Liver (tissue), 9 donors: ENCODE results near the gene CCDC136. TPM values are rescaled to one million over a fixed set of nuclear protein-coding genes. Genes with fewer than 3 reads are reported as not detected.

Experiments
- DNase-seq: peaks from one replicate; pipeline ENCODE4 v3.0.0-alpha.2; 2017; ENCODE audit warnings: low spot score
- H3K27ac ChIP-seq, 2 donors: one replicate each; pipeline ENCODE4 v1.7.0; 2013; ENCODE audit warnings: inconsistent platforms in 2 of 2, low read length in 2 of 2, control low read depth in 1 of 2, low read depth in 1 of 2, mild to moderate bottlenecking in 1 of 2
- H3K27me3 ChIP-seq, 4 donors: one replicate each; pipeline versions ENCODE4 v1.6.1 to v1.7.0; 2013; ENCODE audit warnings: low read length in 3 of 4, inconsistent platforms in 1 of 4, mild to moderate bottlenecking in 1 of 4, moderate library complexity in 1 of 4; ENCODE audit not compliant: control insufficient read depth in 4 of 4, insufficient read depth in 4 of 4
- H3K36me3 ChIP-seq, 4 donors: one replicate each; pipeline versions ENCODE4 v1.6.1 to v1.7.0; 2013; ENCODE audit warnings: low read length in 3 of 4, mild to moderate bottlenecking in 3 of 4, low read depth in 1 of 4, moderate library complexity in 1 of 4; ENCODE audit not compliant: control insufficient read depth in 4 of 4, insufficient read depth in 3 of 4
- H3K4me1 ChIP-seq, 4 donors: one replicate each; pipeline versions ENCODE4 v1.6.1 to v1.7.0; 2013; ENCODE audit warnings: low read length in 3 of 4, mild to moderate bottlenecking in 3 of 4, moderate library complexity in 1 of 4; ENCODE audit not compliant: control insufficient read depth in 4 of 4, insufficient read depth in 4 of 4
- H3K4me3 ChIP-seq, 3 donors: one replicate each; pipeline versions ENCODE4 v1.6.1 to v1.7.0; 2013; ENCODE audit warnings: low read length in 3 of 3, control low read depth in 1 of 3, low read depth in 1 of 3, mild to moderate bottlenecking in 1 of 3
- H3K9ac ChIP-seq, 2 donors: one replicate each; pipeline ENCODE4 v1.7.0; 2013; ENCODE audit warnings: low read length in 2 of 2, mild to moderate bottlenecking in 2 of 2, moderate library complexity in 2 of 2, control low read depth in 1 of 2, low read depth in 1 of 2
- H3K9me3 ChIP-seq, 4 donors: one replicate each; pipeline versions ENCODE4 v1.6.1 to v1.7.0; 2013; ENCODE audit warnings: low read length in 3 of 4; ENCODE audit not compliant: control insufficient read depth in 4 of 4
- ATF3 ChIP-seq: IDR thresholded peaks from 2 replicates; pipeline ENCODE4 v1.6.1; 2016; ENCODE audit warnings: antibody characterized with exemption
- CTCF ChIP-seq: fragments of 150-350 bp; IDR thresholded peaks from 2 replicates; pipeline ENCODE4 v1.5.1; 2017; ENCODE audit warnings: improper control_type of control experiment, low read depth, low read length; ENCODE audit not compliant: missing input control
- EGR1 ChIP-seq, 2 donors: IDR thresholded peaks; 2 replicates each; pipeline ENCODE4 v1.6.1; 2016 to 2018; ENCODE audit warnings: antibody characterized with exemption in 2 of 2, low read depth in 2 of 2
- FOXA1 ChIP-seq: IDR thresholded peaks from 2 replicates; pipeline ENCODE4 v1.6.1; 2016; ENCODE audit warnings: antibody characterized with exemption
- FOXA2 ChIP-seq: IDR thresholded peaks from 2 replicates; pipeline ENCODE4 v1.6.1; 2016; ENCODE audit warnings: antibody characterized with exemption
- GABPA ChIP-seq, 2 donors: IDR thresholded peaks in 1 of 2; conservative IDR thresholded peaks in 1 of 2; 2 replicates each; pipeline ENCODE4 v1.6.1; 2016; ENCODE audit warnings: antibody characterized with exemption in 2 of 2, mild to moderate bottlenecking in 1 of 2, moderate library complexity in 1 of 2
- HNF4A ChIP-seq, 2 donors: conservative IDR thresholded peaks; 2 replicates each; pipeline ENCODE4 v1.6.1; 2016; ENCODE audit warnings: antibody characterized with exemption in 2 of 2, mild to moderate bottlenecking in 2 of 2
- HNF4G ChIP-seq: IDR thresholded peaks from 2 replicates; pipeline ENCODE4 v1.6.1; 2016; ENCODE audit warnings: antibody characterized with exemption
- JUND ChIP-seq, 2 donors: IDR thresholded peaks; 2 replicates each; pipeline ENCODE4 v1.6.1; 2016; ENCODE audit warnings: antibody characterized with exemption in 2 of 2
- MAX ChIP-seq: IDR thresholded peaks from 2 replicates; pipeline ENCODE4 v1.6.1; 2016; ENCODE audit warnings: antibody characterized with exemption
- NR2F2 ChIP-seq: IDR thresholded peaks from 2 replicates; pipeline ENCODE4 v1.6.1; 2016; ENCODE audit warnings: antibody characterized with exemption
- RAD21 ChIP-seq, 2 donors: IDR thresholded peaks; 2 replicates each; pipeline ENCODE4 v1.6.1; 2016; ENCODE audit warnings: antibody characterized with exemption in 2 of 2, mild to moderate bottlenecking in 2 of 2
- REST ChIP-seq: IDR thresholded peaks from 2 replicates; pipeline ENCODE4 v1.6.1; 2016; ENCODE audit warnings: antibody characterized with exemption, mild to moderate bottlenecking
- RXRA ChIP-seq, 2 donors: IDR thresholded peaks; 2 replicates each; pipeline ENCODE4 v1.6.1; 2017 to 2018; ENCODE audit warnings: antibody characterized with exemption in 2 of 2, mild to moderate bottlenecking in 1 of 2
- SP1 ChIP-seq: IDR thresholded peaks from 2 replicates; pipeline ENCODE4 v1.6.1; 2018; ENCODE audit warnings: antibody characterized with exemption, mild to moderate bottlenecking
- TAF1 ChIP-seq: conservative IDR thresholded peaks from 2 replicates; pipeline ENCODE4 v1.6.1; 2016; ENCODE audit warnings: antibody characterized with exemption, mild to moderate bottlenecking
- YY1 ChIP-seq: IDR thresholded peaks from 2 replicates; pipeline ENCODE4 v1.6.1; 2016; ENCODE audit warnings: antibody characterized with exemption, mild to moderate bottlenecking
- ZBTB33 ChIP-seq: IDR thresholded peaks from 2 replicates; pipeline ENCODE4 v1.6.1; 2016; ENCODE audit warnings: antibody characterized with exemption
- WGBS: extraction: QIAGEN DNeasy Blood & Tissue Kit; methylation state at CpG from one replicate; pipeline ENCODE4 v1.1.7; 2013; 5-methylcytosine and 5-hydroxymethylcytosine counted together
- polyA plus RNA-seq, 2 donors: library from polyadenylated mRNA; stranded (reverse) in 1 of 2; unstranded in 1 of 2; fragments of 200-250 nt in 1 of 2; fragments of >200 nt in 1 of 2; fragmentation: Nextera tagmentation in 1 of 2; extraction: Ambion mirVana in 1 of 2; gene quantifications; one replicate each; pipeline versions ENCODE4 v1.2.1 to v1.2.3, GENCODE V29; 2013 to 2015
- total RNA-seq, 2 donors: library from RNA; depleted of rRNA; stranded (reverse); fragments of >200 nt; gene quantifications; one replicate each; pipeline ENCODE4 v1.2.3, GENCODE V29; 2014
- donor health status: healthy.
- donor health status: healthy.
- donor health status: healthy.
- donor health status: healthy.
- donor health status: healthy.

Gene CCDC136
- total and polyA plus RNA-seq, 4 donors, result 0.09 to 0.59 (median 0.22) TPM

- H3K4me3 ChIP-seq, result no peak overlapping the region
- no peak overlapping the region for H3K9ac ChIP-seq
- DNase-seq, result no peak
- H3K9me3 ChIP-seq, result no peaks in the 10 kb centered on the region
- no peaks in the 10 kb centered on the region for H3K27me3 ChIP-seq
- TF ChIP-seq HNF4A (conservative IDR thresholded peaks at IDR 0.05) (no peak), YY1 (no peak), EGR1 (IDR thresholded peaks at IDR 0.05; ENCODE audit: low read depth in 2 of 2) (no peak), GABPA (IDR thresholded peaks at IDR 0.05 in 1 of 2, conservative IDR thresholded peaks at IDR 0.05 in 1 of 2) (no peak), MAX (no peak), FOXA2 (no peak), RAD21 (IDR thresholded peaks at IDR 0.05) (no peak), CTCF (no peak), FOXA1 (no peak), RXRA (IDR thresholded peaks at IDR 0.05) (no peak), TAF1 (no peak), SP1 (no peak), ATF3 (no peak), ZBTB33 (no peak)
- no peaks in the 10 kb centered on the region for H3K4me1 ChIP-seq
- WGBS, result 87% methylated on average over 2 of the region's 2 CpGs
- H3K36me3 ChIP-seq, result peaks cover 7 to 57% (median 48%) of the 10 kb centered on the region in 4 donors
- H3K27ac ChIP-seq, result no peak overlapping the region
Measured at GRCh38 chr7:128757203-128757602, 34.6 kb upstream of the CCDC136 start.

- no peaks in the 10 kb centered on the region for H3K27me3 ChIP-seq
- TF ChIP-seq RXRA (IDR thresholded peaks at IDR 0.05) (no peak), NR2F2 (no peak), RAD21 (IDR thresholded peaks at IDR 0.05) (no peak), ZBTB33 (no peak), SP1 (no peak), ATF3 (no peak), TAF1 (no peak), HNF4G (no peak), HNF4A (conservative IDR thresholded peaks at IDR 0.05) (no peak), CTCF (no peak), FOXA1 (no peak), YY1 (no peak), GABPA (IDR thresholded peaks at IDR 0.05 in 1 of 2, conservative IDR thresholded peaks at IDR 0.05 in 1 of 2) (no peak), MAX (no peak), FOXA2 (no peak), EGR1 (IDR thresholded peaks at IDR 0.05; ENCODE audit: low read depth in 2 of 2) (no peak), JUND (IDR thresholded peaks at IDR 0.05) (no peak), REST (no peak)
- WGBS, result 98% methylated on average over 1 of the region's 1 CpG
- H3K9me3 ChIP-seq, result no peaks in the 10 kb centered on the region
- peaks cover 7 to 50% (median 44%) of the 10 kb centered on the region in 4 donors for H3K36me3 ChIP-seq
- DNase-seq, result no peak
- H3K9ac ChIP-seq, result no peak overlapping the region
- H3K27ac ChIP-seq, result no peak overlapping the region
- H3K4me3 ChIP-seq, result no peak overlapping the region
- no peaks in the 10 kb centered on the region for H3K4me1 ChIP-seq
Measured at GRCh38 chr7:128758553-128758952, 33.2 kb upstream of the CCDC136 start.
